ENCODE data around the gene PLS3. TPM values are rescaled to one million over a fixed set of nuclear protein-coding genes. Genes with fewer than 3 reads are reported as not detected.

Gene PLS3
- total and polyA plus RNA-seq, 2 of the 13 experiments (the other 11 are each of a cell fraction or from before 2014, with no cell fraction given) = 55.7 to 99.9 TPM

DNA sequence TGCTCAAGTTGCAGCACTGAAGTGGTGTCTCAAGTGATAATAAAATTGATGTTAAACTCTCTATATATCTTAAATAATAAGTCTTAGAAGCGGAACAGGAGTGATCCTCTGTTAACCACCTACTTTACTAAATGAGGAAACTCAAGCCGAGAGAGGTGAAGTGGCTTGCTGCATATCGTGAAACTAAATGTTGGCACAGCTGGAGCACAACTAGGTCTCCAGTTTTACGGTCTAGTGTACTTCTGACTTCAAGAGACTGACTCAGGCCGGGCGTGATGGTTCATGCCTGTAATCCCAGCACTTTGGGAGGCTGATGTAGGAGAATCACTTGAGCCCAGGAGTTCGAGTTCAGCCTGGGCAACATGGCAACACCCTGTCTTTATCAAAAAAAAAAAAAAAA lies 35.5 kb upstream of the PLS3 start (continued):
- TF ChIP-seq ZNF724P (CRISPR knock-in tag; IDR thresholded peaks at IDR 0.05; ENCODE audit: borderline replicate concordance) = no peak
- TF ChIP-seq, protein P1, sequence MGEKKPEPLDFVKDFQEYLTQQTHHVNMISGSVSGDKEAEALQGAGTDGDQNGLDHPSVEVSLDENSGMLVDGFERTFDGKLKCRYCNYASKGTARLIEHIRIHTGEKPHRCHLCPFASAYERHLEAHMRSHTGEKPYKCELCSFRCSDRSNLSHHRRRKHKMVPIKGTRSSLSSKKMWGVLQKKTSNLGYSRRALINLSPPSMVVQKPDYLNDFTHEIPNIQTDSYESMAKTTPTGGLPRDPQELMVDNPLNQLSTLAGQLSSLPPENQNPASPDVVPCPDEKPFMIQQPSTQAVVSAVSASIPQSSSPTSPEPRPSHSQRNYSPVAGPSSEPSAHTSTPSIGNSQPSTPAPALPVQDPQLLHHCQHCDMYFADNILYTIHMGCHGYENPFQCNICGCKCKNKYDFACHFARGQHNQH (CRISPR knock-in tag; IDR thresholded peaks at IDR 0.05) = no peak

- no peak overlapping the region for H3K4me3 ChIP-seq (replicated peaks in 1 of 3; ENCODE audit: insufficient read depth in 1 of 3, low read depth in 2 of 3, low read length in 3 of 3)
- DNase-seq (ENCODE audit: low spot score) (no peak), ATAC-seq (no peak), FAIRE-seq (no peak)
- ChIA-PET CTCF (ENCODE audit: low intra/inter-chr PET ratio, low total read pairs) (no interaction called here), POLR2A (no interaction called here)
- no peak overlapping the region for H2AFZ ChIP-seq (ENCODE audit: low read length)
- WGBS (ENCODE audit: low lambda C conversion rate) = 76% methylated on average over 4 of the region's 4 CpGs
- BruUV-seq (replicated peaks) = no TSS peak
- no peak overlapping the region for H3K4me2 ChIP-seq (ENCODE audit: low read depth, low read length)
- no peaks in the 10 kb centered on the region for H3K79me2 ChIP-seq (ENCODE audit: insufficient read depth, low read length)
- H4K20me1 ChIP-seq (ENCODE audit: insufficient read depth, low read length) = no peaks in the 10 kb centered on the region
- intact Hi-C loops (cut with micrococcal nuclease; ENCODE audit: unreplicated experiment) (no loop called here), in situ Hi-C loops (cut with HindIII; ENCODE audit: extremely low pct_ligation_motif_present, low pct_unique_long_range_greater_than_20kb) (no loop called here)
- H3K4me1 ChIP-seq (ENCODE audit: insufficient read depth, low read length) = no peaks in the 10 kb centered on the region
- H3K27me3 ChIP-seq (ENCODE audit: control insufficient read depth in 1 of 2, insufficient read depth in 2 of 2, low read length in 2 of 2) = no peaks in the 10 kb centered on the region
- no peaks in the 10 kb centered on the region for H3K9me3 ChIP-seq (ENCODE audit: low read length)
- H3K27ac ChIP-seq (ENCODE audit: extremely low read length, insufficient read depth, low read length) = no peak overlapping the region
- no peaks in the 10 kb centered on the region for H3K36me3 ChIP-seq (replicated peaks in 1 of 2; ENCODE audit: control insufficient read depth in 1 of 2, insufficient read depth in 2 of 2, low read length in 2 of 2)
- H3K9ac ChIP-seq (ENCODE audit: insufficient read depth, low read depth, low read length) = no peak overlapping the region
- no peak for TF ChIP-seq FOXM1 (CRISPR knock-in tag; IDR thresholded peaks at IDR 0.05)
- no peak for TF ChIP-seq ZNF224 (CRISPR knock-in tag; IDR thresholded peaks at IDR 0.05)
- TF ChIP-seq ZNF557 (CRISPR knock-in tag; IDR thresholded peaks at IDR 0.05) = no peak
- no peak for TF ChIP-seq ARID4A (CRISPR knock-in tag; IDR thresholded peaks at IDR 0.05; ENCODE audit: borderline replicate concordance)
- TF ChIP-seq ZNF280D (CRISPR knock-in tag; IDR thresholded peaks at IDR 0.05) = no peak
- TF ChIP-seq HOXD1 (CRISPR knock-in tag; IDR thresholded peaks at IDR 0.05) = no peak
- TF ChIP-seq FOXO4 (CRISPR knock-in tag; conservative IDR thresholded peaks at IDR 0.05) = no peak
- no peak for TF ChIP-seq FLYWCH1 (CRISPR knock-in tag; IDR thresholded peaks at IDR 0.05)
Observed at GRCh38 chrX:115531818-115532403, 29.1 kb upstream of the PLS3 start.
